Measurements from ENCODE around the gene ANXA3.
"Not testable (repeated sequence)": the region's sequence is repeated elsewhere in the genome, so short reads cannot be mapped to it uniquely, and the experiment has no call there.

DNA sequence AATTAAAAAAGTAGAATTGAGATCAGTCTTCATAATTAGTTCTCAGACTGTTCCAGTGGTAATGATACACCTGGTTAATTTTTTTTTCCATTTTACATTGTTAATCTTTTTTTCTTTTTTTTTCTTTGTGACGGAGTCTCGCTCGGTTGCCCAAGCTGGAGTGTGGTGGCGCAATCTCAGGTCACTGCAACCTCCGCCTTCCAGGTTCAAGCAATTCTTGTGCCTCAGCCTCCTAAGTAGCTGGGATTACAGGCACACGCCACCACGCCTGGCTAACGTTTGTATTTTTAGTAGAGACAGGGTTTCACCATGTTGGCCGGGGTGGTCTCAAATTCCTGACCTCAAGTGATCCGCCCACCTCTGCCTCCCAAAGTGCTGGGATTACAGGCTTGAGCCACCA, 46.9 kb downstream of the ANXA3 start:
- TF ChIP-seq, protein P1, sequence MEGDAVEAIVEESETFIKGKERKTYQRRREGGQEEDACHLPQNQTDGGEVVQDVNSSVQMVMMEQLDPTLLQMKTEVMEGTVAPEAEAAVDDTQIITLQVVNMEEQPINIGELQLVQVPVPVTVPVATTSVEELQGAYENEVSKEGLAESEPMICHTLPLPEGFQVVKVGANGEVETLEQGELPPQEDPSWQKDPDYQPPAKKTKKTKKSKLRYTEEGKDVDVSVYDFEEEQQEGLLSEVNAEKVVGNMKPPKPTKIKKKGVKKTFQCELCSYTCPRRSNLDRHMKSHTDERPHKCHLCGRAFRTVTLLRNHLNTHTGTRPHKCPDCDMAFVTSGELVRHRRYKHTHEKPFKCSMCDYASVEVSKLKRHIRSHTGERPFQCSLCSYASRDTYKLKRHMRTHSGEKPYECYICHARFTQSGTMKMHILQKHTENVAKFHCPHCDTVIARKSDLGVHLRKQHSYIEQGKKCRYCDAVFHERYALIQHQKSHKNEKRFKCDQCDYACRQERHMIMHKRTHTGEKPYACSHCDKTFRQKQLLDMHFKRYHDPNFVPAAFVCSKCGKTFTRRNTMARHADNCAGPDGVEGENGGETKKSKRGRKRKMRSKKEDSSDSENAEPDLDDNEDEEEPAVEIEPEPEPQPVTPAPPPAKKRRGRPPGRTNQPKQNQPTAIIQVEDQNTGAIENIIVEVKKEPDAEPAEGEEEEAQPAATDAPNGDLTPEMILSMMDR (IDR thresholded peaks at IDR 0.05; ENCODE audit: poor library complexity), result not testable (repeated sequence)
- TF ChIP-seq EZH2 (IDR thresholded peaks at IDR 0.05; ENCODE audit: borderline replicate concordance), result not testable (repeated sequence)

All from hepatocyte (in vitro differentiated cells).